Panc1 (cell line): ENCODE results near the gene MYEOV. TPM values are rescaled to one million over a fixed set of nuclear protein-coding genes. Genes with fewer than 3 reads are reported as not detected.

Source experiments
- ATAC-seq: fragments of 200-7000 bp; cut with Tn5 transposase; 2 replicates; pipeline ENCODE4 v1.9.1; 2020; ENCODE audit warnings: mild to moderate bottlenecking, moderate library complexity
- BruUV-seq: library from RNA; stranded (reverse); fragments of 400-500 nt; replicated peaks from 2 replicates; lab custom pipeline; 2021; lab: Mats Ljungman, UMichigan
- CTCF ChIA-PET: fragments of 300-600 bp; sonication (Branson Sonifier 250); formaldehyde crosslinking; loops from one replicate; lab custom pipeline; 2022; ENCODE audit warnings: antibody characterized with exemption; lab: Charles Lee
- POLR2A ChIA-PET: fragments of 300-600 bp; sonication (Branson Sonifier 250); formaldehyde crosslinking; loops from one replicate; lab custom pipeline; 2022; ENCODE audit warnings: antibody characterized with exemption; lab: Charles Lee
- DNase-seq: peaks from one replicate; pipeline ENCODE4 v3.0.0-alpha.2; 2010; ENCODE audit warnings: low read depth, low spot score
- H3K27ac ChIP-seq: 2 replicates; pipeline ENCODE4 v1.5.1; 2011; ENCODE audit warnings: mild to moderate bottlenecking, low read length, inconsistent platforms
- H3K27me3 ChIP-seq: fragments of 200-500 bp; sonication (Bioruptor generic); 2 replicates; pipeline ENCODE4 v1.6.0; 2014; ENCODE audit warnings: low read length, inconsistent platforms; ENCODE audit not compliant: control insufficient read depth, insufficient read depth
- H3K36me3 ChIP-seq: fragments of 200-500 bp; sonication (Bioruptor generic); 2 replicates; pipeline ENCODE4 v1.5.1; 2014; ENCODE audit warnings: inconsistent platforms, mild to moderate bottlenecking, low read length, moderate library complexity; ENCODE audit not compliant: control insufficient read depth, insufficient read depth
- H3K4me1 ChIP-seq: 2 replicates; pipeline ENCODE4 v1.5.1; 2011; ENCODE audit warnings: inconsistent platforms, mild to moderate bottlenecking, low read length, moderate library complexity; ENCODE audit not compliant: control insufficient read depth, insufficient read depth
- H3K4me3 ChIP-seq, 2 experiments: 2 replicates each; pipeline ENCODE4 v1.5.1; 2011 to 2012; ENCODE audit warnings: low read depth in 2 of 2, low read length in 2 of 2, mild to moderate bottlenecking in 2 of 2, inconsistent platforms in 1 of 2, moderate library complexity in 1 of 2
- H3K9me3 ChIP-seq: fragments of 200-500 bp; sonication (Bioruptor generic); 2 replicates; pipeline ENCODE4 v1.5.1; 2014; ENCODE audit warnings: low read depth, mild to moderate bottlenecking, inconsistent platforms, low read length, moderate library complexity; ENCODE audit not compliant: control insufficient read depth, insufficient read depth
- POLR2AphosphoS5 ChIP-seq: IDR thresholded peaks from 2 replicates; pipeline ENCODE4 v1.6.1; 2012; ENCODE audit warnings: mild to moderate bottlenecking, low read depth, low read length, moderate library complexity
- SIN3A ChIP-seq: IDR thresholded peaks from 2 replicates; pipeline ENCODE4 v1.6.1; 2012; ENCODE audit warnings: low read depth, mild to moderate bottlenecking, low read length, moderate library complexity, borderline replicate concordance; ENCODE audit not compliant: insufficient read depth
- TCF7L2 ChIP-seq: IDR thresholded peaks from 2 replicates; pipeline ENCODE4 v1.6.1; 2011; ENCODE audit warnings: mild to moderate bottlenecking, low read depth, low read length, inconsistent platforms
- in situ Hi-C: cut with HindIII; loops from 2 replicates; pipeline ENCODE4 v1.10.0; 2016; ENCODE audit warnings: low sequenced_read_pairs, low pct_unique_long_range_greater_than_20kb
- intact Hi-C: fragments of 100-400 bp; cut with micrococcal nuclease; formaldehyde crosslinking; loops from one replicate; pipeline ENCODE4 v1.10.0; 2022; ENCODE audit not compliant: unreplicated experiment
- total RNA-seq: library from RNA; stranded (reverse); gene quantifications from one replicate; pipeline ENCODE4 v1.2.1, GENCODE V29; 2021; ENCODE audit not compliant: unreplicated experiment
- TF ChIP-seq, protein P1 (sequence below), 2 experiments: IDR thresholded peaks; 2 replicates each; pipeline ENCODE4 v1.6.1; 2011 to 2012; ENCODE audit warnings: low read depth in 2 of 2, control low read depth in 1 of 2, low read length in 1 of 2, mild to moderate bottlenecking in 1 of 2, moderate library complexity in 1 of 2; ENCODE audit not compliant: insufficient read depth in 1 of 2
- TF ChIP-seq, protein P2 (sequence below): fragments of 450-650 bp; IDR thresholded peaks from 2 replicates; pipeline ENCODE4 v1.5.1; 2017; ENCODE audit warnings: mild to moderate bottlenecking

The MYEOV gene
- total RNA-seq, 1 experiment from 2014 or later = 69.8 TPM

DNA sequence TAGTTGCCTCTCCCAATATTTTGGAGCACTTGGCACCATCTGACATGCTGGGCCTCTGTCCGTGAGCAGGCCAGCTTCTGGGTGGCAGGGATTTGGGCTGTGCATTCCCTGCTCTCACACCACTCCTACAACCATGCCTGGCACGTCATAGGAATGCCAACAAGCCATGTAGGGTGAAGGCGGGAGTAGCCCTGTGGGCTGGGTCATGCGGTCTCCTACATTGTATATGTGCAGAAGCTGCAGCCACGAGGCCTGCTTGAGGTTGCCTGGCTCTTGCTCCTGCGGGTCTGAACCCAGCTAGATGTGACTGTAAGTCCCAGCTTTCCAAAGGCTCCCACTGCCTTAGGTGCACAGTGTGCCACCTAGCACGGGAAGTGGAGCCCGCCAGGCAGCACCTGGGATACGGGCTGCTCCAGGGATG is 14.5 kb downstream of the MYEOV start:
- TF ChIP-seq, protein P1, sequence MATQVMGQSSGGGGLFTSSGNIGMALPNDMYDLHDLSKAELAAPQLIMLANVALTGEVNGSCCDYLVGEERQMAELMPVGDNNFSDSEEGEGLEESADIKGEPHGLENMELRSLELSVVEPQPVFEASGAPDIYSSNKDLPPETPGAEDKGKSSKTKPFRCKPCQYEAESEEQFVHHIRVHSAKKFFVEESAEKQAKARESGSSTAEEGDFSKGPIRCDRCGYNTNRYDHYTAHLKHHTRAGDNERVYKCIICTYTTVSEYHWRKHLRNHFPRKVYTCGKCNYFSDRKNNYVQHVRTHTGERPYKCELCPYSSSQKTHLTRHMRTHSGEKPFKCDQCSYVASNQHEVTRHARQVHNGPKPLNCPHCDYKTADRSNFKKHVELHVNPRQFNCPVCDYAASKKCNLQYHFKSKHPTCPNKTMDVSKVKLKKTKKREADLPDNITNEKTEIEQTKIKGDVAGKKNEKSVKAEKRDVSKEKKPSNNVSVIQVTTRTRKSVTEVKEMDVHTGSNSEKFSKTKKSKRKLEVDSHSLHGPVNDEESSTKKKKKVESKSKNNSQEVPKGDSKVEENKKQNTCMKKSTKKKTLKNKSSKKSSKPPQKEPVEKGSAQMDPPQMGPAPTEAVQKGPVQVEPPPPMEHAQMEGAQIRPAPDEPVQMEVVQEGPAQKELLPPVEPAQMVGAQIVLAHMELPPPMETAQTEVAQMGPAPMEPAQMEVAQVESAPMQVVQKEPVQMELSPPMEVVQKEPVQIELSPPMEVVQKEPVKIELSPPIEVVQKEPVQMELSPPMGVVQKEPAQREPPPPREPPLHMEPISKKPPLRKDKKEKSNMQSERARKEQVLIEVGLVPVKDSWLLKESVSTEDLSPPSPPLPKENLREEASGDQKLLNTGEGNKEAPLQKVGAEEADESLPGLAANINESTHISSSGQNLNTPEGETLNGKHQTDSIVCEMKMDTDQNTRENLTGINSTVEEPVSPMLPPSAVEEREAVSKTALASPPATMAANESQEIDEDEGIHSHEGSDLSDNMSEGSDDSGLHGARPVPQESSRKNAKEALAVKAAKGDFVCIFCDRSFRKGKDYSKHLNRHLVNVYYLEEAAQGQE (IDR thresholded peaks at IDR 0.05; ENCODE audit: insufficient read depth in 1 of 2, low read depth in 2 of 2, low read length in 1 of 2) = no peak
- TF ChIP-seq POLR2AphosphoS5 (no peak), SIN3A (no peak), TCF7L2 (no peak)
- TF ChIP-seq, protein P2, sequence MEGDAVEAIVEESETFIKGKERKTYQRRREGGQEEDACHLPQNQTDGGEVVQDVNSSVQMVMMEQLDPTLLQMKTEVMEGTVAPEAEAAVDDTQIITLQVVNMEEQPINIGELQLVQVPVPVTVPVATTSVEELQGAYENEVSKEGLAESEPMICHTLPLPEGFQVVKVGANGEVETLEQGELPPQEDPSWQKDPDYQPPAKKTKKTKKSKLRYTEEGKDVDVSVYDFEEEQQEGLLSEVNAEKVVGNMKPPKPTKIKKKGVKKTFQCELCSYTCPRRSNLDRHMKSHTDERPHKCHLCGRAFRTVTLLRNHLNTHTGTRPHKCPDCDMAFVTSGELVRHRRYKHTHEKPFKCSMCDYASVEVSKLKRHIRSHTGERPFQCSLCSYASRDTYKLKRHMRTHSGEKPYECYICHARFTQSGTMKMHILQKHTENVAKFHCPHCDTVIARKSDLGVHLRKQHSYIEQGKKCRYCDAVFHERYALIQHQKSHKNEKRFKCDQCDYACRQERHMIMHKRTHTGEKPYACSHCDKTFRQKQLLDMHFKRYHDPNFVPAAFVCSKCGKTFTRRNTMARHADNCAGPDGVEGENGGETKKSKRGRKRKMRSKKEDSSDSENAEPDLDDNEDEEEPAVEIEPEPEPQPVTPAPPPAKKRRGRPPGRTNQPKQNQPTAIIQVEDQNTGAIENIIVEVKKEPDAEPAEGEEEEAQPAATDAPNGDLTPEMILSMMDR = no peak
- BruUV-seq = no TSS peak
- no peaks in the 10 kb centered on the region for H3K27me3 ChIP-seq
- in situ Hi-C loops (no loop called here), intact Hi-C loops (no loop called here)
- H3K36me3 ChIP-seq = no peaks in the 10 kb centered on the region
- ChIA-PET POLR2A (no interaction called here), CTCF (no interaction called here)
- H3K27ac ChIP-seq = peak overlapping the region; percentile 44
- peak; percentile 10; the same call in 1 of the 2 replicates for ATAC-seq
- peaks cover 72% of the 10 kb centered on the region for H3K4me1 ChIP-seq
- no peak overlapping the region for H3K4me3 ChIP-seq
- no peak for DNase-seq
- H3K9me3 ChIP-seq = no peaks in the 10 kb centered on the region

DNA sequence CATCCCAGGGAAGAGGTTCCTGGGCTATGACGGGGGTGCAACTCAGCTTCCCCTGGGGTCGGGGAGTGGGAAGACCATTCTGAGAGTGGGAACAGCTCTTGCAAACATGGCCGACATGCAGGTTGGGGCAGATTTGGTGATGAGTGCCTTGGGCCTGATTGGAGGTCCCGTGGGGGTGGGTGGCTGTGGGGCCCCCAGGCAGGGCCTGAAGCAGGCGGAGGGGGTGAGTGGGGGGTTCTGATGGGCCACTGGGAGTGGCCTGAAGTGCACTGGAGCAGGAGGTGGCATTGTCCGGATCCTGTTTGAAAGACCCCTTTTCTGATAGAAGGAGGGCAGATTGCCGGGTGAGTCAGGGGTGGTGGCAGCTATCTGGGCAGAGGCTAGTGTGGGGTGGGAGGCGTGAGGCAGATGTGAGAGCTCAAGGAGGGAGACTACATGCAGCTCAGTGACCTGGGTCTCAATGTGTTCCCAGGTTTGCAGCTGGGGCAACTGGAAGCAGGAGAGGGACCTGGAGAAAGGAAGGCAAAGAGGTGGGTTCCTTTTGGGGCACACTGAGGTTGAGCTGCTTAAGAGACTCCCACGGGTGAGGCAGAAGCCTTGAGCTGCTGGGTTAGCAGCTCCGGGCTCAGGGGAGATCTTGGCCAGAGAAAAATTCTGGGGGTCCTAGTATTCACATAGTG is 15.1 kb downstream of the MYEOV start:
- intact Hi-C loops = no loop called here
- ChIA-PET CTCF (no interaction called here), POLR2A (no interaction called here)
- peaks cover 67% of the 10 kb centered on the region for H3K4me1 ChIP-seq
- H3K4me3 ChIP-seq = no peak overlapping the region
- no peaks in the 10 kb centered on the region for H3K9me3 ChIP-seq
- ATAC-seq (no peak), DNase-seq (no peak)
- no peaks in the 10 kb centered on the region for H3K36me3 ChIP-seq
- TF ChIP-seq, protein P2 = no peak
- no peak for TF ChIP-seq SIN3A
- TF ChIP-seq, protein P1 (IDR thresholded peaks at IDR 0.05; ENCODE audit: insufficient read depth in 1 of 2, low read depth in 2 of 2, low read length in 1 of 2) = no peak
- TF ChIP-seq POLR2AphosphoS5 = no peak
- no peak for TF ChIP-seq TCF7L2
- no TSS peak for BruUV-seq
- peak overlapping the region; percentile 44 for H3K27ac ChIP-seq
- no peaks in the 10 kb centered on the region for H3K27me3 ChIP-seq
- in situ Hi-C loops = no loop called here
